Motor neuron (in vitro differentiated cells): ENCODE measurements around the gene TRAPPC6A. TPM values are rescaled to one million over a fixed set of nuclear protein-coding genes. Genes with fewer than 3 reads are reported as not detected.

ENCODE experiments used
- ATAC-seq, 8 experiments: fragments of 200-7000 bp; cut with Tn5 transposase; replicated peaks in 6 of 8; 2 replicates each; pipeline ENCODE4 v1.8.0; 2021; ENCODE audit warnings: mild to moderate bottlenecking in 8 of 8, moderate library complexity in 8 of 8
- H3K27ac ChIP-seq, 2 donors: fragments of 250-450 bp; sonication (Bioruptor Pico); 2 replicates each; pipeline ENCODE4 v1.9.0; 2021; ENCODE audit warnings: antibody characterized with exemption in 2 of 2, mild to moderate bottlenecking in 2 of 2, moderate library complexity in 1 of 2
- H3K4me1 ChIP-seq, 2 donors: fragments of 250-450 bp; sonication (Bioruptor Pico); replicated peaks in 1 of 2; 2 replicates each; pipeline ENCODE4 v1.6.1; 2021; ENCODE audit warnings: antibody characterized with exemption in 2 of 2, mild to moderate bottlenecking in 2 of 2, moderate library complexity in 1 of 2
- H3K4me3 ChIP-seq, 5 donors: fragments of 250-450 bp; sonication (Bioruptor Pico); 2 replicates each; pipeline ENCODE4 v1.9.0; 2021; ENCODE audit warnings: antibody characterized with exemption in 5 of 5, mild to moderate bottlenecking in 5 of 5, moderate library complexity in 4 of 5
- WGBS, 10 experiments: fragments of 450-650 bp; shearing (Covaris generic); methylation state at CpG; one replicate each; pipeline ENCODE4 v1.0.0; 2022; 5-methylcytosine and 5-hydroxymethylcytosine counted together
- in situ Hi-C, 9 experiments: fragments of 400-800 bp; cut with MboI; loops; one replicate each; pipeline ENCODE4 v1.15.0; 2021; ENCODE audit warnings: low sequenced_read_pairs in 9 of 9, low pct_unique_long_range_greater_than_20kb in 2 of 9; ENCODE audit not compliant: unreplicated experiment in 9 of 9
- total RNA-seq, 8 experiments: library from RNA; unstranded; fragments of 300-600 nt; gene quantifications; 2 replicates each; pipeline versions ENCODE4 v1.2.3 to v1.2.4, GENCODE V29; 2022

Gene TRAPPC6A
- 10 to 100 TPM; 16.9 to 40.8 (median 29.1) TPM for total RNA-seq

GRCh38 chr19:45177817-45178261 lies at the start of gene TRAPPC6A:
TRAPPC6A (minus strand) TSS chr19:45178237; CDS start chr19:45178218, 19 bp downstream.
- in situ Hi-C loops, result no loop called here
- peak in 7 of 8 experiments; percentile 2 to 13 (median 3) for ATAC-seq
- Histone ChIP-seq H3K4me3 (peak within 1 kb of the TSS; percentile 76 to 94 (median 86)), H3K4me1 (peaks cover 8 to 13% of the 10 kb centered on the region in 2 donors), H3K27ac (peak within 1 kb of the TSS; percentile 78 to 93)
- 0 to 7% (median 1%) methylated on average over 1 to 16 of the region's 36 CpGs; no CpG with 5 or more reads in 4 of the 10 experiments for WGBS, 10 experiments

- WGBS, 10 experiments, result no CpG with 5 or more reads among the region's 11 CpGs
Measured at GRCh38 chr19:45224645-45225044, 46.6 kb upstream of the TRAPPC6A start.

GRCh38 chr19:45223879-45224278 lies 45.8 kb upstream of the TRAPPC6A start:
- Histone ChIP-seq H3K27ac (no peak overlapping the region), H3K4me3 (no peak overlapping the region), H3K4me1 (no peaks in the 10 kb centered on the region)
- no peak for ATAC-seq
- in situ Hi-C loops, result no loop called here
- 29 to 86% (median 81%) methylated on average over 1 to 2 of the region's 5 CpGs; no CpG with 5 or more reads in 6 of the 10 experiments for WGBS, 10 experiments

More at GRCh38 chr19:45224645-45225044, 46.6 kb upstream of the TRAPPC6A start:
- in situ Hi-C loops, result no loop called here
- no peak for ATAC-seq
- H3K4me1 ChIP-seq, result no peaks in the 10 kb centered on the region
- no peak overlapping the region for H3K27ac ChIP-seq
- no peak overlapping the region for H3K4me3 ChIP-seq

- WGBS, 10 experiments, result 72 to 95% (median 83%) methylated on average over 2 to 5 of the region's 6 CpGs; no CpG with 5 or more reads in 3 of the 10 experiments
- Histone ChIP-seq H3K27ac (no peak overlapping the region), H3K4me1 (no peaks in the 10 kb centered on the region), H3K4me3 (no peak overlapping the region)
- no peak for ATAC-seq
- in situ Hi-C loops, result no loop called here
Measured at GRCh38 chr19:45222724-45223123, 44.7 kb upstream of the TRAPPC6A start.

GRCh38 chr19:45218911-45219743 lies 41.1 kb upstream of the TRAPPC6A start:
- ATAC-seq, result peak in 3 of 8 experiments; percentile 56 to 66 (median 65)
- in situ Hi-C loops, result no loop called here
- Histone ChIP-seq H3K4me1 (peaks cover 0 to 5% of the 10 kb centered on the region in 2 donors), H3K27ac (no peak overlapping the region), H3K4me3 (no peak overlapping the region)
- 0 to 87% (median 68%) methylated on average over 2 to 16 of the region's 18 CpGs; no CpG with 5 or more reads in 1 of the 10 experiments for WGBS, 10 experiments

DNA sequence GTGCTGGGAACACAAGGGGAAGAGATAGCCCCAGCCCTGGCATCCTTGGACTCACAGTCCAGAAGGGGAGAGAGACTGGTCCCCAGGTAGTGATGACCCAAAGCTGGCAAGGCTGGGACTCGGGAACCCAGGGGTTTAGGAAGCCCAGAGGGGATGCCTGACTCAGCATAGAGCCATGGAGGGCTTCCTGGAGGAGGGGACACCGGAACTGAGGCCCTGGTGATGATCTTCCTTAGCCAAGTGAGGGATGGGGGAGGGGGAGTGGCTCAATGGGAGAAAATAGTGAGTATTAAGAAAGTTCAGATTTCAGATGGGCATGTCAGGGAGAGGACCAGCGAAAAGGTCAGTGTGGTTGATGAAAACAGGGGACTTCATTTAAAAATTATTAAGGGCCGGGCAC lies 40.4 kb upstream of the TRAPPC6A start:
- Histone ChIP-seq H3K4me3 (no peak overlapping the region), H3K4me1 (peaks cover 0 to 5% of the 10 kb centered on the region in 2 donors), H3K27ac (no peak overlapping the region)
- no peak for ATAC-seq
- in situ Hi-C loops, result no loop called here
- WGBS, 10 experiments, result 0 to 100% (median 45%) methylated on average over 1 to 4 of the region's 4 CpGs; no CpG with 5 or more reads in 5 of the 10 experiments

- Histone ChIP-seq H3K27ac (no peak overlapping the region), H3K4me1 (peaks cover 0 to 5% of the 10 kb centered on the region in 2 donors), H3K4me3 (no peak overlapping the region)
- ATAC-seq, result no peak
- in situ Hi-C loops, result no loop called here
- no CpG with 5 or more reads among the region's 14 CpGs for WGBS, 10 experiments
Measured at GRCh38 chr19:45217957-45218334, 39.9 kb upstream of the TRAPPC6A start.

- ATAC-seq, result peak; percentile 28 to 89 (median 80)
- peaks cover 0 to 5% of the 10 kb centered on the region in 2 donors for H3K4me1 ChIP-seq
- WGBS, 10 experiments, result 0 to 57% (median 21%) methylated on average over 1 to 20 of the region's 46 CpGs; no CpG with 5 or more reads in 4 of the 10 experiments
- no peak overlapping the region for H3K27ac ChIP-seq
- H3K4me3 ChIP-seq, result peak overlapping the region in 3 of 5 donors; percentile 6 to 15 (median 14)
- in situ Hi-C loops, result no loop called here
Measured at GRCh38 chr19:45217193-45217956, 39.3 kb upstream of the TRAPPC6A start.

GRCh38 chr19:45216667-45217066 lies 38.6 kb upstream of the TRAPPC6A start:
- peaks cover 0 to 7% of the 10 kb centered on the region in 2 donors for H3K4me1 ChIP-seq
- ATAC-seq, result no peak
- in situ Hi-C loops, result no loop called here
- no peak overlapping the region for H3K27ac ChIP-seq
- 46 to 85% (median 64%) methylated on average over 1 to 6 of the region's 6 CpGs; no CpG with 5 or more reads in 1 of the 10 experiments for WGBS, 10 experiments
- H3K4me3 ChIP-seq, result no peak overlapping the region

- Histone ChIP-seq H3K27ac (no peak overlapping the region), H3K4me1 (peaks cover 0 to 13% of the 10 kb centered on the region in 2 donors), H3K4me3 (no peak overlapping the region)
- in situ Hi-C loops, result no loop called here
- ATAC-seq, result peak in 5 of 8 experiments; percentile 50 to 67 (median 59)
- WGBS, 10 experiments, result 5 to 72% (median 42%) methylated on average over 1 to 5 of the region's 35 CpGs; no CpG with 5 or more reads in 1 of the 10 experiments
Measured at GRCh38 chr19:45215391-45216191, 37.6 kb upstream of the TRAPPC6A start.

DNA sequence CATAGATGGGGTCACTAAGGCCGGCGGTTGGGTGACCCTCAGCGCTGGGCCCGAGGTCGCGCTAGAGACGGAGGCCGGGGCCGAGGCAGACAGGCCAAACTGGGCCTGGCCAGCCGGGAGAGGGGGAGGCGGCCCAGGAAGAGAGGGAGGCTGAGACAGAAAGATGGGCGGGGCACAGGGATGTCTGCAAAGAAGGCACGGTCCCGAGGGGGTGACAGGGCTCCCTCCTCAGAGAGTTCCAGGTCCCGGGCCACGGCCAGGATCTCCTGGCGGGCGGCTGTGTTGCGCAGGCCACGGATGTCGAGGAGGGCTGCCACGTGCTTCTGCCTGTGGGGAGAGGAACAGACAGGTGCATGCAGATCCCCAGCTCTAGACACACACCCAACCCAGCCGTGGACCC lies 35.0 kb upstream of the TRAPPC6A start:
- Histone ChIP-seq H3K4me3 (no peak overlapping the region), H3K27ac (no peak overlapping the region), H3K4me1 (peaks cover 0 to 13% of the 10 kb centered on the region in 2 donors)
- no peak for ATAC-seq
- 20% methylated on average over 1 of the region's 23 CpGs; no CpG with 5 or more reads in 9 of the 10 experiments for WGBS, 10 experiments
- in situ Hi-C loops, result no loop called here

DNA sequence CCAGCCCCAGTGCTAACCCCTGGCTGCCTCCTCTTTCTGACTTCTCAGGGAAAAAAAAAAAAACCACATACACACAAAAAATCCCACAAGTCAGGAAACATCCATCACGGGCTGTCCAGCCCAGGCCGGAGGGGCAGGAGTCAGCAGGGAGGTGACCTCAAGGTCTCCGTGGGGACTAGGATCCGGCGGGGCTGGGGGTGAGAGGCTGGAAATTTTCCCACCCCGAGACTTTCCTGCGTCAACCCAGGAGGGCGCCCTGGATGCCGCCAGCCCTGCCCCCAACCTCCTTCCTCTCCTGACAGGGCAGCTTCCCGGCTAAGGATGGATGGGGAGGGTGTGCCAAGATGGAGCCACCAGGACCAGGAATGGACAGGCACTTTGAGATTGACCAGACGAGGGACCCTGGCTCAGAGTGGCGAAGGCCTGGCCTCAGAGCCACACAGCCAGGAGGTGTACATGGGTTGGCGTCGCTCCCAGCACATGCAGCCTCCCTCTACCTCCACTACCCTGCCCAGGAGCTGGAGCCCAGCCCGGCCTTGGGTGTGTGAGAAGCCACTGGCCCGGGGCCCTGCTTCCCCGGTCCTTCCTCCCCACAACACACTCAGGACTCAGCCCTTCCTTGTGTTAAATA lies 33.8 kb upstream of the TRAPPC6A start:
- peak in 5 of 8 experiments; percentile 8 to 76 (median 35) for ATAC-seq
- in situ Hi-C loops, result no loop called here
- H3K4me3 ChIP-seq, result no peak overlapping the region
- peaks cover 0 to 13% of the 10 kb centered on the region in 2 donors for H3K4me1 ChIP-seq
- 0 to 39% (median 7%) methylated on average over 1 to 3 of the region's 17 CpGs; no CpG with 5 or more reads in 6 of the 10 experiments for WGBS, 10 experiments
- no peak overlapping the region for H3K27ac ChIP-seq
